ENCODE results near the gene IGF2BP2. TPM values are rescaled to one million over a fixed set of nuclear protein-coding genes. Genes with fewer than 3 reads are reported as not detected.

IGF2BP2 gene
- total RNA-seq, 1 donor from 2014 or later = 201 TPM

DNA sequence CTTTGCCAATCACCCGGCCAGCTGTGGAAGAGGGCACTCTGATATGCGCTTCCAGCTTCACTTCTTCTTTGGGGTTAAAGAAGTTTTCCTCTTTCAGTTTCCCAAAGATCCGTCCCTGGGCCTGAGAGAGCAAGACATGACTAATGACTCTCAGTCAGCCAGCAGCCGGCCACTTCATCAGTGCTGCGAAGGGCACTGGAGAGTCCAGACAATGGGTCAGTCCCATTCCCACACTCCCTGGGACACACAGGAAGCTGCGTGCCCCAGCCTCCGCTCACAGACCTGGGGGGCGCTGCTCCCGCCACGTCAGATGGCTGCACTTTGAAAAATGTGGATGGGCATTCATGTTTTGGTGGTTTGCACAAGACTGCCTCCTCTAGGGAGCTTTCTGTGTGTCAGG lies 175.4 kb downstream of the IGF2BP2 start:
- DNase-seq (ENCODE audit: low spot score in 2 of 2, unreplicated experiment in 2 of 2) = no peak
- Mint-ChIP-seq H3K9me3 (no peaks in the 10 kb centered on the region), H3K4me1 (no peaks in the 10 kb centered on the region), H3K27ac (no peak overlapping the region), H3K27me3 (ENCODE audit: low read depth) (no peaks in the 10 kb centered on the region), H3K4me3 (no peak overlapping the region), H3K36me3 (peaks cover 58% of the 10 kb centered on the region)
- TF ChIP-seq, protein P1, sequence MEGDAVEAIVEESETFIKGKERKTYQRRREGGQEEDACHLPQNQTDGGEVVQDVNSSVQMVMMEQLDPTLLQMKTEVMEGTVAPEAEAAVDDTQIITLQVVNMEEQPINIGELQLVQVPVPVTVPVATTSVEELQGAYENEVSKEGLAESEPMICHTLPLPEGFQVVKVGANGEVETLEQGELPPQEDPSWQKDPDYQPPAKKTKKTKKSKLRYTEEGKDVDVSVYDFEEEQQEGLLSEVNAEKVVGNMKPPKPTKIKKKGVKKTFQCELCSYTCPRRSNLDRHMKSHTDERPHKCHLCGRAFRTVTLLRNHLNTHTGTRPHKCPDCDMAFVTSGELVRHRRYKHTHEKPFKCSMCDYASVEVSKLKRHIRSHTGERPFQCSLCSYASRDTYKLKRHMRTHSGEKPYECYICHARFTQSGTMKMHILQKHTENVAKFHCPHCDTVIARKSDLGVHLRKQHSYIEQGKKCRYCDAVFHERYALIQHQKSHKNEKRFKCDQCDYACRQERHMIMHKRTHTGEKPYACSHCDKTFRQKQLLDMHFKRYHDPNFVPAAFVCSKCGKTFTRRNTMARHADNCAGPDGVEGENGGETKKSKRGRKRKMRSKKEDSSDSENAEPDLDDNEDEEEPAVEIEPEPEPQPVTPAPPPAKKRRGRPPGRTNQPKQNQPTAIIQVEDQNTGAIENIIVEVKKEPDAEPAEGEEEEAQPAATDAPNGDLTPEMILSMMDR (IDR thresholded peaks at IDR 0.05; ENCODE audit: unreplicated experiment) = no peak

- Mint-ChIP-seq H3K27me3 (ENCODE audit: low read depth) (no peaks in the 10 kb centered on the region), H3K4me3 (no peak overlapping the region), H3K27ac (no peak overlapping the region), H3K36me3 (peaks cover 51% of the 10 kb centered on the region), H3K9me3 (no peaks in the 10 kb centered on the region), H3K4me1 (no peaks in the 10 kb centered on the region)
- TF ChIP-seq, protein P1 (IDR thresholded peaks at IDR 0.05; ENCODE audit: unreplicated experiment) = no peak
- no peak for DNase-seq (ENCODE audit: low spot score in 2 of 2, unreplicated experiment in 2 of 2)
These were observed 176.4 kb downstream of the IGF2BP2 start for GRCh38 chr3:185648396-185648795.

DNA sequence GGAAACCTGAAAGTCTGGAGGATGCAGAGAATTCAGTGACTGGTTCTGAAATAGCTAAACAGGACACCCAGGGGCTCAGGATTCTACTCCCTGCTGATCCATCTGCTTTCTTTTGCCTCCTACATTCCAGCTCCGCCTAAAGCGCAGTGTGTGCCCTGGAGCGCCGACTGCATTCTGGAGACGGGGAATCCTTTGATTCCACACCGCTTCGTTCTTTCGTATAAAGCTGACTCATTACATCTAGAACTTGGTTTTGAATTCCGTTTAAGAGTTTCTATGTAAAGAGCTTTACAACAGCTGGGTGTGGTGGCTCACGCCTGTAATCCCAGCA lies 177.0 kb downstream of the IGF2BP2 start:
- DNase-seq (ENCODE audit: low spot score in 2 of 2, unreplicated experiment in 2 of 2) = no peak
- Mint-ChIP-seq H3K4me3 (no peak overlapping the region), H3K4me1 (no peaks in the 10 kb centered on the region), H3K36me3 (peaks cover 49% of the 10 kb centered on the region), H3K9me3 (no peaks in the 10 kb centered on the region), H3K27ac (no peak overlapping the region), H3K27me3 (ENCODE audit: low read depth) (no peaks in the 10 kb centered on the region)
- TF ChIP-seq, protein P1 (IDR thresholded peaks at IDR 0.05; ENCODE audit: unreplicated experiment) = no peak

- H3K27ac Mint-ChIP-seq = no peak overlapping the region
- no peak for DNase-seq (ENCODE audit: low spot score in 2 of 2, unreplicated experiment in 2 of 2)
- no peak overlapping the region for H3K4me3 Mint-ChIP-seq
- no peaks in the 10 kb centered on the region for H3K9me3 Mint-ChIP-seq
- TF ChIP-seq, protein P1 (IDR thresholded peaks at IDR 0.05; ENCODE audit: unreplicated experiment) = no peak
- no peaks in the 10 kb centered on the region for H3K27me3 Mint-ChIP-seq (ENCODE audit: low read depth)
- H3K36me3 Mint-ChIP-seq = peaks cover 46% of the 10 kb centered on the region
- no peaks in the 10 kb centered on the region for H3K4me1 Mint-ChIP-seq
These were observed 177.5 kb downstream of the IGF2BP2 start for GRCh38 chr3:185647134-185647879.

- Mint-ChIP-seq H3K36me3 (peaks cover 43% of the 10 kb centered on the region), H3K4me1 (no peaks in the 10 kb centered on the region), H3K4me3 (no peak overlapping the region), H3K27me3 (ENCODE audit: low read depth) (no peaks in the 10 kb centered on the region), H3K9me3 (no peaks in the 10 kb centered on the region), H3K27ac (peak overlapping the region; percentile 9)
- DNase-seq (ENCODE audit: low spot score in 2 of 2, unreplicated experiment in 2 of 2) = no peak
- TF ChIP-seq, protein P1 (IDR thresholded peaks at IDR 0.05; ENCODE audit: unreplicated experiment) = no peak
These were observed 178.3 kb downstream of the IGF2BP2 start for GRCh38 chr3:185646382-185647133.

Data from mesothelial cell of epicardium (in vitro differentiated cells).